GM19328 (cell line): ENCODE results near the gene LZTFL1.

Experiments
- ATAC-seq: cut with Tn5 transposase; IDR thresholded peaks from one replicate; pipeline ENCODE4 v1.9.1; 2021; ENCODE audit warnings: mild to moderate bottlenecking, moderate library complexity; ENCODE audit not compliant: unreplicated experiment

Gene LZTFL1

DNA sequence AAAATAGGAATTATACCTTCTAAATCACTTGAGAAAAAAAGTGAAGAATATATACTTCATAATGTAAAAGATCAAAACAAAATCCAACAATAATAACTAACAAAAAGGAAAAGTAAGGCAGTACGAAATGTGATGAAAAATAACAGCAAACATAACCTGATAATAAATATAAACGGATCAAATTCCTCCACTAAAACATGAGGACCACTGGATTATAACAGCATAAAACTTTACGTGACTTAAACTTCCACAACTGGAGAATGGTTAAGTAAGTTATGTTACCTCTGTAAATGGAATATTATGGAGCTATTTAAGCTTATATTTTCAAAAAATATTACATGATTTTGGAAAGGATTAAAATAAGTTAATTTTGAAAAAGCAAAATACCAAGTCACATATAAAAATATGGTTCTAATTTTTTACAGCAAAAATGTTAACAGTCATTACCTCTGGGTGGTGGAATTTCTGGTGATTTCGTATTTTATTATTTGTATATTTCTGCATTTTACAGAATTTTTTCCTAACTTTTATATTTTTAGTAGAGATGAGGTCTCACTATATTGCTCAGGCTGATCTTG is 52.6 kb downstream of the LZTFL1 start:
- ATAC-seq = no peak

DNA sequence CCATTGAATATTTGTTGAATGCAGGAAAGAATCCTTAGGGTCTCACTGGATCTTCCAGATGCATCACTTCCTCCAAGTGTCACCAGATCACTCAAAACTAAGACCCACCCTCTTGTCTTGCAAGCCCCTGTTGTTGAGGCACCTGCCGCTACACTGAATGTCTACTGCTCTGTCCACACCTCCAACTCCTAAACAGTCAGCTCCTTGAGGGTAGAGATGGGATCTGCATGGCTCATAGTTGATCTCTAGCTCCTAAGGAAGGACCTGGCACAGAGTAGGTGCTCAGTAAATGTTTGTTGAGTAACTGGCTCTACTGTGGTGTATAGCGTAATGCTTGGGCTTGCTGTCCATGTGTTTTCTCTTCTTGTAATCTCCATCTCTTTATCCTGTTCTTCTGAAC is 54.4 kb downstream of the LZTFL1 start:
- ATAC-seq = no peak

DNA sequence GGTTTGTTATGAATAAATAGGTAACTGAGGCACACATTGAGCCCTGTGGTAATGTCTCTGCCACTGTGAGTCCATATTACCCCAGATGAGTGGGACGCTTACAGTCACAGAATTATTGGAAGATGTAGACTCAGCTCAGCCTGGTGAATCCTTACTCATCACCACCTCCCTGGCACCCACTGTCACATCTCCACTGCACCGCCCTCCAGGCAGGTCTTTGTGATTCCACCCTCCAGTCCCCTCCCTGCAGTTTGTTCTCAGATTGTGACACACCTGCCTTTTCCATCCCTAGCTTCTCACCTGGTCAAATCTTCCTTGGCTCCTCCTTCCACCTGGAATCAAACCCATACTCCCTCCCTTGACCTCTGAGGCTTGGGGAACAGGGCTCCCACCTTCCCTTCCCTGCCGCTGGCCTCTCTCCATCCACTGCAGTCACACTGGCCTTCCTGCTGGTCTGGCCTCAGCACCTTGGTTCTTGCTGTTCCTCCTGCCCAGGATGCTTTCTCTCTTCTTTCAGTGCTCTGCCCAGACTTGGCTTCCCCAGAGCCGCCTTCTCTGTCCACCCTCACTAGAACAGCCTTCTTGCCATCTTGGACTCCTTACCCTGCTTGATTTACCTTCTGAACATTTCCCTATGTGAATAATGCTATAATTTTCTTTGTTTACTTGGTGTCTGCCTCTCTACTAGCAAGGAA is 55.0 kb downstream of the LZTFL1 start:
- no peak for ATAC-seq

DNA sequence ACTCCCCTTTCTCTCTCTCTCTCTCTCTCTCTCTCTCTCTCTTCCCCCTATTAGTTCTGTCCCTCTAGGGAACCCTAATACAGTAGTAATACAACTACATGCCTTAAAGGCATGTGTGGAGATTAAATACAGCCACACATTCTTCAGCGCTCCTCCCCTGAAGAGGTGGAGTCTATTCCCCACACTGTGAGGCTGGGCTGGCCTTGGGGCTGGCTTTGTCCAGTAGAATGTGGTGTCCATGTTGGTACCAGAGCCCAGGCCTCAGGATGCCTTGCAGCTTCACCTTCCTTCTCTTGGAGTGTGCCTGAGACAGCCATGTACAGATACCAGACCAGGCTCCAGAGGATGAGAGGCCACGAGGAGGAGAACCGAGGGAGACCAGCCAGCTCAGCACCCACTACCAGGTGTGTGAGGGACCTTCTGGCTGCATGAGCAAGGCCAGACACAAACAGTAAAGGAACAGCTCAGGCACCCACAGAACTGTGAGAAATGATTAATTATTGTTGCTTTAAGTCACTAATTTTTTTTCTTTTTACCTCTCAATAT is 56.2 kb downstream of the LZTFL1 start:
- no peak for ATAC-seq

DNA sequence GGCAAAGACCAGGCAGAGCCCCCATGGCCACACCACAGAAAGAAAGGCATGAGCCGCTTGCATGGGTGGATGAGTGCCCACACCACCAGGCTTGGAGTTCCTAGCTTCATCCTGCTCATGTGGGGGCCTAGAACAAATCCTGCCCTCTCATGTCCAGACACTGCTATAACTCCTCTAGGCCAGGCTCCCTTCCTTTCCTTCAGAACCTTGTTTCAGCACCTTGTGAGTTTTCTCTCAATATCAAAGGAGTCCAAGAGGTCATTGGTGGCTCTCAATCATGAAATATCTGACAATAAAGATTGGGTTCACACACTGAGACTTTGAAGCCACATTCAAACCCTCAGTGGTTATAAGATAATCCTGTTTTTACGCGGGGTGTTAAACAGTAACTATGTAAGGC is 58.3 kb downstream of the LZTFL1 start:
- no peak for ATAC-seq

DNA sequence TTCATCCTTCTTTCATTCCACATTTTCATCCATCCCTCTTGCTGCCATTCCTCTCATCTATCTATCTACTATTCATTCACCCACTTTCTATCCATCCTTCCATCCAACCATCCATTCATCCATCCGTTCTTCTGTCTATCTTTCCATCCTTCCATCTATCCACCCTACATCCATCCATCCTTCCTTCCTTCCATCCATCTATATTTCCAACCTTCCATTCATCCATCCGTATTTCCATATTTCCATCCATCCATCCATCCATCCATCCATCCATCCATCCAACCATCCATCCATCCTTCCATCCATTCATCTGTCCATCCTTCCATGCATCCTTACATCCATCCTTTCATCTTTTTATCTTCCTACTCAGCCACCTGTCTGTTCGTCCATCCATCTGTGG is 59.5 kb downstream of the LZTFL1 start:
- no peak for ATAC-seq

DNA sequence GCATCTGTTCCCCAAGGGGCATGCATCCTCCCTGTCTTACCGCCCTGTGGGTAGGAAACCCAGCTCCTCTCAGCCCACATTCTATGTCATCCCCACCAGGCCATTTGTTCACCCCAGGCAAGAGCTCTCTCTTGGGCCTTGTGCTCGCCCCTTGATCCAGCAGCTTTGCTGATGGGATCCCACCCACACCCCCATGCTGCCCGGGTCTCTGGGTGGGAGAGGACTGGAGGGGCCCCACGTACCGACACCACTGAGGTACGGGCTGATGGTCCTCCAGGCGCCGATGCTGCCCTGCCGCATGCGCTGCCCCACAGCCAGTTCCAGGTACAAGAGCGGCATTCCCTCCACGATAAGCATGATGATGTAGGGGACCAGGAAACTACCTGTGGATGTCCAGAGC is 60.1 kb downstream of the LZTFL1 start:
- ATAC-seq = no peak

DNA sequence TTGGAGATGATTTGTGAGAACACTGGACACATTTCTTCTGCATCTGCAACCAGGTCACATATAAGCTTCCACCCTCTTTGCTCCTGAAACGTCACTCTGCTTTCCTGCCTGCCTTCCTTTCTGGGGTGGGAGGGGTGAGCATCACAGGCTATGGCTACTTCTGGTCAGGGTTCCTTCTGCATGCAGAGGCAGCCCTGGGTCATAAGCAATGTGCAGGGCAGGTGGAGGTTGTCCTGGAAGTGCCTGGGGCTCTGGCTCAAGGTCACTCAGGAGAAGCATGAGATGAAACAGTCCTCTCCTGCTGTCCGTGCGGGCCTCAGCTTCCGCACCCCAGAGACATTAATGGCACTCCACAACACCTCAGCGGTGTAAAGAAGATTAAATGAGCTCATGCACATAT is 60.6 kb downstream of the LZTFL1 start:
- ATAC-seq = no peak

DNA sequence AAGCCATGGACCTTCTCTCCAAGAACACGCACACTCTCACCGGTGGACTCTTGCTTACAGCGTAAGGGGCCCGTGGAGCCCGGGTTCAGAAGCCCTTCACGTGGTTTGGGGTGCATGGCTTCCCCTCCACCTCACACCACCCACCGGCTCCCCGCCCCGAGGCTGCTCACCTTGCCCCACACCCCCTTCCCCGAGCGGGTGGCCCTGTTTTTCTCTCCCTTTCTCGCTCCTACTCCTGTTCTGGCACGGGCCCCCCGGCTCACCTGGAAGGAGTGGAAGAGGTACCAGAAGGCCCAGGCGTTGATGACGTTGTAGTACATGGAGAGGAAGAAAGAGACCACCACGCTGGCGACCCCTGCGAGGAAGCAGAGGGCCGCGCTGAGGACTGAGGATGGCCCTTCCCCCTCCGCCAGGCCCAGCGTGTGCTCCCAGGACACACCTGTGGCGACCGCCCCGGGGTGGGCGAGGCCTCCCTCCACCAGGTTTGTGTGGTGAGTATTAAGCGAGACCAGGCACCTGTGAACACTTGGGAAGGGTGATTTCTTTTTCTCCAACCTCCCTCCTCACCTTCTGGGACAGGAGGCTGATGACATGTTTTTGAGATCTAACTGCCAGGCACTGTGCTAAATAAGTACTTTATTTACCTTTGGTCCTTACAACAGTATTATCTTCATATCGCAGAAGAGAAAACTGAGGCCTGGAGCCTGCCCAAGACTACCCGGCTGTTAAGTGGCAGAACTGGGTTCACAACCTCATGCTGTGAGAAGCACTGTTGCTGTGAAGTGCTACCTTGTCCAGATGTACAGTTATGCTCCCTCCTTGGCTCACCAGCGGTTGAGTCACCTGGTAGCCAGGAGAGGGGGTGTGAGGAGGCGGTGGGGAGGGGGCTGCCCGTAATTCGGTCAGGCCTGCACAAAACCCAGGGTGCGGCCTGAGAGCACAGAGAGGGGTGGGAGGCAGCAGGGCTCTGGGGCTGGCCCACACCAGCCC is 61.9 kb downstream of the LZTFL1 start:
- no peak for ATAC-seq

DNA sequence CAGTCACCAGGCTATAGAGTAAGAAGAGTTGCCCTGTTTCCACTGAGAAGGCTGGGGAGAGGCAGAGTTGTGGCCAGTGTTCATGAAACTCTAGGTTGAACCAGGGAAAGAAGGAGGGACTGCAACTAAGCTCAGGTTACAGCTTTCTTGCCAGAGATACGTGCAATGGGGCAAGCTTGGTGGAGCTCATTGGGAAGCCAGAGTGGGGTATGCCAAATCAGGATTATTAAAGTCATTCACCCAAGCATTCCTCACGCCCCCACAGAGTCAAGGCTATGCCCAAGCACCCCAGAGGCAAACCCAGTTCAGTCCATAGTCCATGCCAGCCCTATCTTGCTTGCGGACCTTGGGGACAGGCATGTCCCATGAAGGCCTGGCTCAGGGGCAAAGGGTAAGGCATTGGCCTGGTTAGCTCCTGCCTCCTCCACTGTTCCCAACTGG is 63.1 kb downstream of the LZTFL1 start:
- no peak for ATAC-seq

DNA sequence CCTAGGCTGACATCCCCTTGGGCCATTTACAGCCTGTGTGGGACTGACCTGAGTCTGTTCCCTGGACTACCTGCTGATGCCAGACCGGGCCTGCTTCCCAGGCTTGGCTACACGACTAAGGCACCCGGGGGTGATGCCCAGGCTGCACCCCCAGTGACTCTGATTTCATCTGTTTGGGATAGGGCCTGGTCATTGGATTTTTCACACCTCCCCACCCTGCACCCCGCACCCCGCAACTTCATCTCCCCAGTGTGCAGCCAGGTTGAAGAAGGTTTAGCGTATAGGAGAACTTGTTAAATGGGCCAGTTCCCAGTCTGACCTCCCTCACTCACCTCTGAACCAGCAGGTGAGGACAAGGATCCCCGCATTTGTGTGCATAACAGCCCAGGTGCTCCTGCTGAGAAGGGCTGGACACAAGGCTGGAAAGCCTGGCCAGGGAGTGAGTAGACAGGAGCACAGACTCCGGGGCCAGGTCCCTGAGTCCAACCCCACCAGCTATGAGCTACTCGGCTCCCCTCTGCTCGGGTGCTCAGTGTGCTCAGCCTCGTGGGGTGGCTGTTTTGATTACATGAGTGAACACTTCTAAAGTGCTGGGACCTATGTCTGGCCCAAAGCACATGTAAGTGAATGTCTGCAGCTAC is 64.1 kb downstream of the LZTFL1 start:
- ATAC-seq = no peak

DNA sequence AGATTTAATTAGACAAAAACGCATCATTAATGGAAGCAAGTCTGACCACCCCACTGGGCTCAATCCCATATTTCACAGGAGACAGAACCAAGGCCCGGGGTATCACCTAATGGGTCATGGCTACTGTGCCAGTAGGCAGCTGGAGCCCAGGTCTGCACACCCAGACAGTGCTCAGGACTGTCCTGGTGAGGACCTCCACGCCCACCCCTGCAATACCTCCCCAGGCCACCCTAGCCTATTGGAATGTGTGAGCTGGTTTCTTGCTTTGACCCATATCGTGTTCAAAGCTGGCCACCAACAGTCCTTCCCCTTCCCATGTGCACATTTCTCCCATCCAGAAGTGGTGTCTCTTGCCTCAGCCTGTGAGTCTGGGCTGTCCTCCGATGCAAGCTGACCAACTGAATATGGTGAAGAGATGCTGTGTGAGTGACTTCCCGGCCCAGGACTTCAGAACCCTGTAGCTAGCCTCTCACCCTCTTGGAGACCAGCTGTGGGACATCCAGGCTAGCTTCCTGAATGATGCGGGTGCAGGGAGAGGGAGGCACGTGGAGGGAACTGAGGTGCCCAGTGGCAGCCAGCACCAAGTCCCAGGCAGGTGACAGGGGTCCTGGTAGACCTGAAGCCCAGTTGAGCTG is 64.7 kb downstream of the LZTFL1 start:
- ATAC-seq = no peak

DNA sequence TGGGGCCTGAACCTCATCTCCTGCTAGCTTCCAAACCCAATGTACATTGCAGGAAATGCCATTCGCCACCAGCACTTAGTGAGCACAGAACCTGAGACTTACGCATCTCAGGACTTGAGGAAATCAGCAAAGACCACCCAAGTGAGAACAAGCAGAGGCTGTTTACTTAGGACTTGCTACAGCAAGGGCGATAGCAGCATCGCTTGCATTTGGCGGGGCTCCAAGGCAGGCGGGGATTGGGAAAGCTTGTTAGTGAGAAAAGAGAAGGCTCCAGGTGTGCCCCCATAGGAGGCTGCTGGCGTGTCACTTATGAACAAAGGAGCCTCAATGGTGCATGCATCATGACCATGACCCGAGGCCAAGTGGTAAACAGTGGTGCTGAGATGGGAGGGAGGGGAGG is 65.3 kb downstream of the LZTFL1 start:
- no peak for ATAC-seq

DNA sequence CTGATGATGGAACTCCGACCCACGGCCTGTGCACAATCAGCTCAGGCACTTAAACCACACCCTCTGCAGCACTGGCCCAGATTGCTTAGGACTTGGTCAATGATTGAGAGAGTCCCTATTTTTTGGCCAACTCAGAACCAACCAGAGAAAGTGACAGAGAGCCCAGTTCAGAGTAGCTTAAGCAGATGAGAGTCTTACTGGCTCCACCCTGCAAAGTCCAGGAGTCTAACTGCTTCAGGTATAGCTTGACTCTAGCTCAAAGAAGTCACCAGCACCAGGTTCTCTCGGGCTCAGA is 65.7 kb downstream of the LZTFL1 start:
- no peak for ATAC-seq

DNA sequence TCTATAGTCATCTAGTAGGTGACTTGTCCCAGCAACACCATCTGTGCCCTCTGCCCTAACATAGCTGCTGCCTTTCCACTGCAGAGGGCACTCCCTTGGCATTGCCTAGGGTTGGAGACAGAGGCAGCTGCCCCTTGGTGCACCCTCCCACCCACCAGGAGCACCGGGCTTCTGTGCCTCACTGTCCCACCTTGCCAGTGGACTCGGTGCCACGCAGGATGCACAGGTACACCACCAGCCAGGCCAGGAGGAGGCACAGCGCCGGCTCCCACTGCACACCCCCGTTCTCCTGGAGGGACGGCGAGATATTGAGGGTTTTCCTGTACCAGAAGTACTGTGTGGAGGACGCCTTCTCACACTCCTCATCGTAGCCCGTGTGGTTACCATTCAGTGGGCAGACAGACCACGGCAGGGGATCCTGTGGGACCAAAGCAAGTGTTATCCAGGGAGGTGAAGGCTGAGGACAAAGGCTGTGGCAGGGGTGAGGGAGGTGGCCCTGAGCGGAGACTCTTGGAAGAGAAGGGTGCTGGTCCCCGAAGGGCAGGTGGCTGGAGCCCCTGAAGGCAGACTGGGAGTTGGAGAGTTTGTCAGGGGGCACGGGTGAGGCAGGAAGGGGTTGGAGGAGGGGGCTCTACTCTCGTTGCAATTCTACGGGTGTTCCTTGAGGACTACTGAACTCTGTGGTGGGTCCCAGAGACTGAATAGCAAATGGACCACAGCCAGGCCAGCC is 66.2 kb downstream of the LZTFL1 start:
- no peak for ATAC-seq

DNA sequence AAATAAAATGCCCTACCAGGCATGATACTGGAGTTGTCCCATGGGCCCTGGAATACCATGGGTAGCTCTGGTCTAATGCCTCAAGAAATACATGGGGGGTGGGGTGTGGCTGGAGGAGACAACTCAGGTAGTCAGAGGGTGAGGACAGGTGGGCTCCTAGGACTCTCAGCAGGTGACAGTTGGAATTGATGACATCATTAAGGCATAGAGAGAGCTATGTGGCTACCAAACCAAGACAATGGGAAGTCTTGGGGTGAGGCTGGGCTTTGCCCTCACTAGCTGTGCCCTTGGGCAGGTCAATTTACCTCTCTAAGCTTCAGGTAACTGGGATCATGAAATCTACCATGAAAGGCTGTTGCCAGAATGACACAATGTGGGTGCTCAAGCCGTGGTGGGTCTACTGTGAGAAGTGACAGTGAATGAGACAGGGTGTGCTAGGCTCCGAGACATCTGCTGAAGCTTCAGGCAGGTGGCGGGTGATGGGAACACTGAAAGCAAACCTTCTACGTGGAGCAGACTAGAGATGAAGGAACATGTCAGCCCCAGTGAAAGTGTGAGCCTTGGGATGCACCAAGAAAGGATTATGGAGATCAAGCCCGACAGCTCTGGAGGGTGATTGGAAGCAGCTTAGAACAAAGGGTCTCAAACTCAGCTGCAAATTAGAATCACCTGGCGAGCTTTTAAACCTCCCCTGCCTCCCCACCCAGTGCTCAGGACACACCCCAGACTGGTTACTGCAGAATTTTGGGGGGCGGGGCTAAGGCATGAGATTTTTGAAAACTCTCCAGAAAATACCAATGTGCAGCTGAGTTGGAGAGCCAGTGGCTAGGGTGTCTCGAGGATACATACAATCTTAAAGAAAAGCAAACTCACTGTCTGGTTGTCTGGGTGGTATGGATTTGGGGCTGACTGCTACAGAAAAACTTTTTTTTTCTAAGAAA is 67.1 kb downstream of the LZTFL1 start:
- ATAC-seq = no peak

DNA sequence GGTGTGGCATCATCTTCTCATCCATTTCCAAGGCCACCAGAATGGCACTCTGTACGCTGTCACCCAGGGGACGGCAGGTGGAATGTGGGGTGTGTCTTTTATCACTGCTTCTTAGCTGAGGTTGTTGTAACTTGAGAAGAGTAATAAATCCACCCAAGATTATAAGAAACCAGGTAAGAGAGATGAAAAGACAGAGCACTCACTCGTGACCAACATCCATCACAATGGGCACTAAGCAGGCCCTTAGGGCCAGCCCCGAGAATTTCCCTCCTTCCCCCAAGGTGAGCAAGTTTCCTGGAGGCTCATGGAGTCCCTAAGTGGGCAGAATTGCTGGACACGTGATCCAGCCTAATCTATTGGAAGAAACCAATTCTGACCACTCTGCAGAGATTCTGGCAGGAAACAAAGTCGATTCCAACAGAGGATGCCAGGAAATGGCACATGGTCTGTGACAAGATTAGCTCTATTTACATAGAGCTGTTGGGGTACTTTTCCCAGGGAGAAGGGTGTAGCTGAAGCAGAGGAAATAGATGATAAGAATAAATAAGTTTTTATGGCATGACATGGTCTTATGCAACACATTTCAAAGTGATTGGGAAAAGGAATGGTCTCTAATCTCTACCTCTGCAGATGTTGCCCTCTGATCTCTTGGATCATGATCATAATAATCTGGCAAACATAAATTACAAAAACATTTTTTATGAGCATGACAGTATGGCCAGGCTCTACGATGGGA is 68.0 kb downstream of the LZTFL1 start:
- ATAC-seq = no peak
